ENCODE measurements around the gene IQCM.

IQCM gene

GRCh38 chr4:149781150-149781549 is 34.5 kb downstream of the IQCM start:
- DNase-seq (ENCODE audit: extremely low read depth in 1 of 2, low read depth in 1 of 2), result no peak

- no peak for DNase-seq (ENCODE audit: extremely low read depth in 1 of 2, low read depth in 1 of 2)
Observed at GRCh38 chr4:149768477-149768876, 47.2 kb downstream of the IQCM start.

DNA sequence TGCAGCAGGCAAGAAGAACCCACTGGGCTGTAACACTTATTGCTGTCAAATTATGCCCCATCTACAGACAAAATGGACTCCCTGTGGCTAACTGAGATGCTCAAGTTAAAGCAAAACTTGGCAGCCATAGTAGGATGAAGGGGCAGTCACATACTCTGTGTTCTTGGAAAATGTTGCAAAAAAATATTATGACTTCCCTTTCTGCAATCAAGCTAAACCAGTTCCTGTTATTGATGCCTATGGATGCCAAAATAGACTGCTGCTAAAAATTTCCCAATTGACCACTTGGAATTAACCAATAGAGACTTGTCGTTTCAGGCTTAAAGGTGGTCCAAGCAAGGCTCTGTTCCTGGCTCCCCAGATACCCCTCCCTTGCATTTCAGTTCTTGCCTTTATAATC is 49.5 kb downstream of the IQCM start:
- DNase-seq (ENCODE audit: extremely low read depth in 1 of 2, low read depth in 1 of 2), result no peak

DNA sequence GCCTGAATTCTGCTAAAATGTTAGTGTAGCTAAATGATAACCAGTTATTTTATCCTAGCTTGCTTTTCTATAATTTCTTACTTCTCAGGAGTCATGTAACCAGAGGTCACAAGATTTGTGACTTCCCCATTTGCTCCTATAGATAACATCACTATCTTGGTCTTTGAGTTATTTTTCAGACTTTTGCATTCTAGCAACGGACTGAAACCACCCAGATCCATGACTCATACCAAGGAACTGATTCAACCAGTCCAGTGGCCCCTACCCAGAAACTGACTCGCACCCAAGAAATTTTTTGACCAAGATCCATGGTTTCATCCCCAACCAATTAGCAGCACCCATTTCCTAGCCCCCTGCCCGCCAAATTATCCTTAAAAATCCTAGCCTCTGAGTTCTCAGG is 50.0 kb downstream of the IQCM start:
- no peak for DNase-seq (ENCODE audit: extremely low read depth in 1 of 2, low read depth in 1 of 2)

GRCh38 chr4:149755969-149756368 is 59.7 kb downstream of the IQCM start:
- no peak for DNase-seq (ENCODE audit: extremely low read depth in 1 of 2, low read depth in 1 of 2)

DNA sequence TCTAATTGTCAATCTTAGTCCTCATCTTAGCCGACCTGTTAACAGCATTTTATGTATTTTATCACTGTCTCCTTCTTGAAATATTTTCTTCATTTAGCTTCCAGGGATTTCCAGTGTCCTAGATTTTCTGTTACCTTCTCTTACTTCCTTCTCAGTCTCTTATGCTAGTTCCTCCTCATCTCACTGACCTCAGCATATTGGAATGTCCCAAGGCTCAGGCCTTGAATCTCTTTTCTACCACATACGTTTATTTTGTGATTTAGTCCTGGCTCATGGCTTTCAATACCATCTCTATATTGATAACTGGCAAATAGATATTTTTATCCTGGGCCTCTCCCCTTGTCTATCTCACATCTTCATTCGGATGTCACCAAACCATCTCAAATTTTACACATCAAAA is 61.1 kb downstream of the IQCM start:
- DNase-seq (ENCODE audit: extremely low read depth in 1 of 2, low read depth in 1 of 2), result no peak

DNA sequence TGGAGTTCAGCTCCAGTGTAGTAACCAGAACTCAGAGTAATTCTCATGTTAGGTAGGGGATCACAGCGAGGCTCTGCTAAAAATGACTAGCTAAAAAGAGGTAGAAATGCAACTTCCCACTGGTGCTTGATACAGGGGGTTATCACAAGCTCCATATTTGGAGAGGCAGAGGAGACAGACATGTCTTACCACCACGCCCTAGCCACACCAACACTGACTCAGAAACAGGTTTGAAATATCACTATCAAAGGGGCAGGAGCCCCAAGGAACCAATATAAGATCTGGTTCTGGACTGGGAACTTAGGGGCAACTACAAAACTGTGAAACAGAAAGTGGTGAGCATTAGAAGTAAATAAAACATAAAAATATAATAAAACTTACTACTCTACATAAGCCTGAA is 62.9 kb downstream of the IQCM start:
- no peak for DNase-seq (ENCODE audit: extremely low read depth in 1 of 2, low read depth in 1 of 2)

DNA sequence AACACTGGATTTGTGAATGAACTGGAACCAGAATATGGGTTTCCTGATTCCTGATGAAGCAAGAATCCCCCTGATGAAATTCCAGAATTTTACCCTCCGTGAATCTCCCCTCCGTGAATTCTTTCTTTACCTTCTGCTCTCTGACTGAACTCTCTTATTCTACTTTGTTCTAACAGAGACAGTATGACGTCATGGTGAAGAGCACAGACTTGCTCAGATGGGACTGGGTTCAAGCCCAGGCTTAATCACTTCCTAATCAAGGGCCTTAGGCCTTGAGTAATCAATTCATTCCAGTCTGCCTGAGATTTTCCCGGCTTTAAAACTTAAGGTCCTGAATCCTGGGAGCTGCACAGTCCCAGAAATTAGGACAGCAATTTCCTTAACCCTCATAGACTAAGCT is 64.5 kb downstream of the IQCM start:
- DNase-seq (ENCODE audit: extremely low read depth in 1 of 2, low read depth in 1 of 2), result no peak

GRCh38 chr4:149749784-149750183 is 65.9 kb downstream of the IQCM start:
- no peak for DNase-seq (ENCODE audit: extremely low read depth in 1 of 2, low read depth in 1 of 2)

GRCh38 chr4:149747646-149748045 is 68.0 kb downstream of the IQCM start:
- no peak for DNase-seq (ENCODE audit: extremely low read depth in 1 of 2, low read depth in 1 of 2)

GRCh38 chr4:149746276-149746675 is 69.4 kb downstream of the IQCM start:
- no peak for DNase-seq (ENCODE audit: extremely low read depth in 1 of 2, low read depth in 1 of 2)

DNA sequence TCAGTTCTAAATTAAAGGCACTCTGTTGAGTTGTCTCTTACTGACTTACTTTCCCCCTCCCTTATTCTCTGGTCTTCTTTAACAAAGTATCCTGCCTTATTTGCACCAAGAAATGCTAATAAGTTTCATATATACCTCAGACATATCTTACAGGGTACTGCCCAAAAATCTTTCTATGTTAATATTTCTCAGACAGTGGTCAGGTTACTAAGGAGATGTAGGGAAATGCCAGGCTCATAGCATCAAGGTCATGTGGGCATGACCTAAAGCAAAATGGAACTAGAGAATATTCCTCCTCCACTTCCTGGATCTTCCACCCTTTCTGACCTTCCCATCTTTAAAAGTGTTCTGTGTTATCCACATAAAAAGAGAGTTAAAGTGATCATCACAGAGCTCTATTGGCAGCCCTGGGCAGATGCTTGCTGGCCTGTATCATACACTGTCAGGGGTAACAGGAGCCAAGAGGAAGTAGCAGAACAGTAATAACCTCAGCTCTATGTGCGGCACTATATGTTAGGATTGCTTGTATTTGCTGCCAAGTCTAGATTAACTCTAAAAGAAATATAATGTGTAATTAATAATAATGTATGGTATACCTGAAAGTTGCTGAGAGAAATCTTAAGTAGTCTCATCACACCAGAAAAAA is 74.3 kb downstream of the IQCM start:
- DNase-seq (ENCODE audit: extremely low read depth in 1 of 2, low read depth in 1 of 2), result no peak

- DNase-seq (ENCODE audit: extremely low read depth in 1 of 2, low read depth in 1 of 2), result no peak
Observed at GRCh38 chr4:149738156-149738555, 77.5 kb downstream of the IQCM start.

DNA sequence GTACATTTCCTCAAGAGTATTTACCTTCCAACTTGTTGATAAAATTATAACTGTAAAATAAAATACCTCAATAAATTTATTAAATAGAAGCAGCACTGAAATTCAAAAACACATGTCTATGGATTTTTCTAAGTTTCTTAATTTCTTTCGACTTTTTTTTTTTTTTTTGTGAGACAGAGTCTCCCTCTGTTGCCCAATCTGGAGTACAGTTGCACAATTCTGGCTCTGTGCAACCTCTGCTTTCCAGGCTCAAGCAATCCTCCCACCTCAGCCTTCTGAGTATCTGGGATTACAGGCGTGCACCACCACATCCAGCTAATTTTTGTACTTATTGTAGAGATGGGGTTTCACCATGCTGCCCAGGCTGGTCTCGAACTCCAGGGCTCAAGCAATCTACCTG is 79.8 kb downstream of the IQCM start:
- DNase-seq (ENCODE audit: extremely low read depth in 1 of 2, low read depth in 1 of 2), result no peak

- no peak for DNase-seq (ENCODE audit: extremely low read depth in 1 of 2, low read depth in 1 of 2)
Observed at GRCh38 chr4:149728444-149728843, 87.2 kb downstream of the IQCM start.

DNA sequence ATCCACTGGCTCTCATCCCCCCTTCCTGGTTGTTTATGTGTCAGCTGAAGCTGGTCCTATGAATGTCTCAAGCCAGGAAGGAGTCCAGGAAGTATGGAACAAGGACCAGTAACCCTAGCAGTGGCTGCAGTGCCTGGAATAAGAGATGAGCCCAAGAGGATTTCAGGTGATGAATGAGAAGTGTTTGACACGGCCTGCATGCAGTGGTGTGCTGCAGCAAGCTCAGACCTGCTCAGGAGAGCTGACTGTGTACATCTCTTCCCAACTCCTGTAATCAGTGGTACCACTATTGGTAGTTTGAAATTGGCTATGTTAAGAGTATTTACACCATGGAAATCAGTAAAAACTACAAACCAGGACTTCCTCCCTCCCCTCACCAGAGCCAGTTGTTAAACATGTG is 88.0 kb downstream of the IQCM start:
- DNase-seq (ENCODE audit: extremely low read depth in 1 of 2, low read depth in 1 of 2), result no peak

- no peak for DNase-seq (ENCODE audit: extremely low read depth in 1 of 2, low read depth in 1 of 2)
Observed at GRCh38 chr4:149723065-149723464, 92.6 kb downstream of the IQCM start.

DNA sequence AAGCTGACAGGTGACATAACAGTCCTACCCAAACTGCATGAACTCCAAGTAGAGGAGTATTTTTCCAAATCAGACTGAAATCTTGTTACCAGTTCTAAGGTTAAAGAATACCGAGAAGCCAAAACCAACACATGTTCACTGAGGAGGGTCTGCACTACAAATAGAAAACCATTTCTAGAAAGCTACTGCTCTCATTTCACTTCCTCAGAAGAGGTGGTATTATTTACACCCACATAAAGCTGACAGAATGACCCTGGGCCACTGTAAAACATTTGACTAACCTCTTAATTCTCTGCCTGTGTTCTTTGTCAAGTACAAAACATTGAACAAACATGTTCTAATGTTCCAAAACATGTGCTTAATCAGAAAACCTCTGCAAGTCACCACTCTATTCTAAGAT is 95.8 kb downstream of the IQCM start:
- DNase-seq (ENCODE audit: extremely low read depth in 1 of 2, low read depth in 1 of 2), result no peak

- DNase-seq (ENCODE audit: extremely low read depth in 1 of 2, low read depth in 1 of 2), result no peak
Observed at GRCh38 chr4:149719357-149719756, 96.3 kb downstream of the IQCM start.

GRCh38 chr4:149718500-149718899 is 97.1 kb downstream of the IQCM start:
- DNase-seq (ENCODE audit: extremely low read depth in 1 of 2, low read depth in 1 of 2), result no peak

DNA sequence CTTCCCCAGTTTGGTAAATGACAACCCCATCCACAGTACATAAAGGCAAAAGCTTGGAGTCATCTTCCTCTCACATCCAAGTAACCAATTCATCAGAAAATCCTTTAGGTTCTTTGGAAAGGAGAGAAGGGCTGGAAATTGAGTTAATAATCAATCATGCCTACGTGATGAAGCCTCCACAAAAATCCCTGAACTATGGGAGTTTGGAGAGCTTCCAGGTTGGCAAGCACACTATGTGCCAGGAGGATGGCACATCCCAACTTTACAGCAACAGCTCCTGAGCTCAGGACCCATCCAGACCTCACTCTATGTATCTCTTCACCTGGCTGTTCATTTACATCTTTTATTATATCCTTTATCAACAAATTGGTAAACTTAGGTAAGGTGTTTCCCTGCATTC is 98.9 kb downstream of the IQCM start:
- no peak for DNase-seq (ENCODE audit: extremely low read depth in 1 of 2, low read depth in 1 of 2)

DNA sequence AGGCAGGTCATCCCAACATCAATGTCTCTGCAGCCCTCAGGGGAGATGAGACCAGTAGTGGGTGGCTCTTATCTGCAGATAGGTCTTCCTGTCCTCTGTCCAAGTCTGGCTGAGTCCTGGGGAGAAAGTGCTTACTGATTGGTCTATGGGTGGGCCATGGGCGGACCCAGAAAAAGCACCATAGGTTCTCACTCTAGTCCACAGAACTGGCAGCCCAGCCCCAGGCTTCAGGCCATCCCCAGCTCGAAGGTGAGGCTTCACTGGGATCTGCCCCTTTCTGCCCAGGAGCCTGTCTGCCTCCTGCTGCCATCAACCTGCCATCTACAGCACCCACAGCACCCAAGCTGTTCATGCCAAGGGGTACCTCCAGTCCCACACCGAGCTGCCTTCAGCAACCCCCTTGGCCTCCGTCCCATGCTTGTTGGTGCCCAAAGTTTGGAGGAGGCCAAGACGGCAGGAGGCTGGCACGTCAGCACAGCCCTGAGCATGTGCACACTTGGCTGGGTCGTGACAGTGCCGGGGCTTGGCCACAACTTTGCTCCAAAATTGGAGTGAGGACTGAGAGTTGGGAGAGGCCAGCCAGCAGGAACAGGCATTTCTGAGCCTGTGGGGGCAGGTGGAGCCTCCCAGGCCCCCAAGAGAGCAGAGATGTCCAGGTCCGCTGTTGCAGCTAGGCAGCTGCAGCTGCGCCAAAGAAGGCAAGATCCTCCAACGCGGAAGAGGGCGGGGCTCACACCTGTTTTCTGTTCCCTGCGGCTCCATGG is 99.6 kb downstream of the IQCM start:
- no peak for DNase-seq (ENCODE audit: extremely low read depth in 1 of 2, low read depth in 1 of 2)

DNA sequence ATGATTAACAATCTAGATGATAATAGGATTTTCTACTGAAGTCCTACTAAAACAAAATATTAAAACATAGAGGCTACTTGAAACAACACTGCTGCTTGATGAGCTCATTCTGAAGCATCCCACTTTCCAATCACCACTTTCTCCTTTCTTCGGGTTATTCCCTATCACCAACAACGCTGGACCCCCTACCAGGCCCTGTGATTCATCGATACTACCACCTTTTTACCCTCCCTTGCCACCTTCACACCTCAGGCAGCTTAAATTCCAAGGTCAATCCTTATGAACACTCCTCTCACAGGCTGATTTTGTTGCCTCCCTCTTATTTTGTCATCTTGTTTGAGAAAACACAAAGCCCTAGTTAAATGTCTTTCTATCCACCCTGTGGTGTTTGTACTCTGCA is 102.6 kb downstream of the IQCM start:
- no peak for DNase-seq (ENCODE audit: extremely low read depth in 1 of 2, low read depth in 1 of 2)
